ENCODE data around the gene RBM15B. TPM values are rescaled to one million over a fixed set of nuclear protein-coding genes. Genes with fewer than 3 reads are reported as not detected.

Gene RBM15B
- total RNA-seq, 4 donors from 2014 or later: 23.1 to 34.6 (median 27.4) TPM

DNA sequence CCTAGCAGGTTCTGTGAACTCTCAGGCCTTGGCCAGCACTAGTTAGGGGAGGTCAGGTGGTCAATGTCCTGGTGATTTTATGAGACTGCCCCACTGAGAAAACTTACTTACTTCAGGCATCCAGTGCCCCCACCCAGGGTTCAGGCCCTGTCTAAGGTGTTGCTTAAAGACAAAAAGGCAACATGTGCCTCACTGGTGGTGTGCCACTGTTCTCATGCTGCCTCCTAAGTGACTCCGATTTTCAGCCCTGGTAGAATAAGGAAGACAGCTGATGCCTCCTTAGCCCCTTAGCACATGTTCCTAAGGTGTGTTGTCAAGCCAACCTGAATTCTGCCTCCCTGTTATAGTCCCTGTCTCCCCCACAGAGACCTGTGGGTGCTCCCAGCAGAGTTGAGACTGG, 5.3 kb downstream of the RBM15B start:
- no peaks in the 10 kb centered on the region for H3K27me3 ChIP-seq
- DNase-seq: peak in 1 of 3 donors; percentile 9
- TF ChIP-seq POLR2A (IDR thresholded peaks at IDR 0.05): no peak
- no peak for TF ChIP-seq CTCF (IDR thresholded peaks at IDR 0.05)
- H3K9me3 ChIP-seq: no peaks in the 10 kb centered on the region
- no peak overlapping the region for H3K4me3 ChIP-seq
- peaks cover 0 to 44% (median 14%) of the 10 kb centered on the region in 4 donors for H3K4me1 ChIP-seq
- H3K27ac ChIP-seq: no peak overlapping the region
- peaks cover 0 to 82% (median 0%) of the 10 kb centered on the region in 3 donors for H3K36me3 ChIP-seq

DNA sequence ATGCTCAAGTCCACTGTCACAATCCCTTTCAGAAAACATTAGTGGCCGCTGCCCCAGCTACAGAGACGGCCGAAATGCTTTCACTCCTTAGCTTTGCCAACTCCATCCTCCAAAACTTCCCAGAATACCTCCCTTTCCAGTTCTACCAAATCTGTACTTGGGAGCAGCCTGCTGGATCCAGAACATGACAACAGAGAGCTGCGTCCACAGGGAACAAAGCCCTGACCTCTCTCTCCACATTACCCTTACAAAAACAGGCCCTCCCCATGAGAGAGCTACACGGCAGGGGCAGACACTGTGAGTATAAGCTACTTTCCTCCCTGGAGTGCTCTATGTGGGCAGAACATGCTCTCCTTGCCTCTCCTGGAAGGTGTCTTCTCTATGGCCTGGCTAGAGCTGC, 6.3 kb downstream of the RBM15B start:
- TF ChIP-seq POLR2A (IDR thresholded peaks at IDR 0.05): no peak
- no peak for TF ChIP-seq CTCF (IDR thresholded peaks at IDR 0.05)
- H3K4me3 ChIP-seq: no peak overlapping the region
- peaks cover 0 to 37% (median 9%) of the 10 kb centered on the region in 4 donors for H3K4me1 ChIP-seq
- no peaks in the 10 kb centered on the region for H3K9me3 ChIP-seq
- H3K27me3 ChIP-seq: no peaks in the 10 kb centered on the region
- peaks cover 0 to 87% (median 0%) of the 10 kb centered on the region in 3 donors for H3K36me3 ChIP-seq
- no peak overlapping the region for H3K27ac ChIP-seq
- peak in 2 of 3 donors; percentile 10 to 22 for DNase-seq

DNA sequence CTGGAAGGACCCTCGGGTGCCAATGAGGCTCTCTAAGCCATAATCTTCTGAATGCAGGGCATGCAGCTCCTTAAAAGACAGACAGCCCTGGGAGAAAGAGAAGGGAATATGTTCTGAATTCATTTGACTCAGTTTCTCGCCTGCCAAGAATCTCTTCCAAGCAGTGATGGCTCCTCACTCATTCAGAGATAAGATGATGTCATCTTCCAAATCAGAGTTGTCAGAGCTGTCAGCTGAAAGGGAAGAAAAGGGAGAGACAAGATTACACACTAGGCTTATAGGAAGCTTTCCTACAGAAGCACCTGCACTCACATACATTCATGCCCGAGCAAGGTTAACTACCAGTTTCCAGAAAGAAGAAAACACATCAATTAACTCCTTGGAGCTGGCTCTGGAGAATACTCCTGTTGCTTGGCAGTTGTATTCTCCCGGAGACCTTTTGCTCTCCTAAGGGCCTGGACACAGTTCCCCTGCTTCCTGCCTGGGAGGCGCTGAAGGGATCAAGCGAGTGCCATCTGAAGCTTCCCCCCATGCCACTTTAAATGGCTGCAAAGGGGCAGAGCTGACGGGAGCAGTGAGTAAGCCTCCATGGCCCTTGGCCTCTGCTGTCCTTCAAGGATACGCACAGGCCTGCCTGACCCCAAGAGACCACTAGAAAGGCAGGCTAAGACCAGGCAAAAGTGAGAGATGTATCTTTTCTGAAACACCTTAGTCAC, 7.7 kb downstream of the RBM15B start:
- peaks cover 0 to 23% (median 2%) of the 10 kb centered on the region in 4 donors for H3K4me1 ChIP-seq
- peak in 2 of 3 donors; percentile 10 to 29 for DNase-seq
- no peaks in the 10 kb centered on the region for H3K9me3 ChIP-seq
- peaks cover 0 to 86% (median 0%) of the 10 kb centered on the region in 3 donors for H3K36me3 ChIP-seq
- no peak overlapping the region for H3K4me3 ChIP-seq
- no peak overlapping the region for H3K27ac ChIP-seq
- no peaks in the 10 kb centered on the region for H3K27me3 ChIP-seq
- TF ChIP-seq CTCF (IDR thresholded peaks at IDR 0.05) (no peak), POLR2A (IDR thresholded peaks at IDR 0.05) (no peak)

- peaks cover 0 to 9% (median 0%) of the 10 kb centered on the region in 4 donors for H3K4me1 ChIP-seq
- TF ChIP-seq POLR2A (IDR thresholded peaks at IDR 0.05) (no peak), CTCF (IDR thresholded peaks at IDR 0.05) (no peak)
- no peaks in the 10 kb centered on the region for H3K9me3 ChIP-seq
- peaks cover 0 to 85% (median 0%) of the 10 kb centered on the region in 3 donors for H3K36me3 ChIP-seq
- no peak for DNase-seq
- H3K27me3 ChIP-seq: no peaks in the 10 kb centered on the region
- H3K4me3 ChIP-seq: no peak overlapping the region
- H3K27ac ChIP-seq: no peak overlapping the region
Observed at GRCh38 chr3:51400166-51400565, 9.1 kb downstream of the RBM15B start.

DNA sequence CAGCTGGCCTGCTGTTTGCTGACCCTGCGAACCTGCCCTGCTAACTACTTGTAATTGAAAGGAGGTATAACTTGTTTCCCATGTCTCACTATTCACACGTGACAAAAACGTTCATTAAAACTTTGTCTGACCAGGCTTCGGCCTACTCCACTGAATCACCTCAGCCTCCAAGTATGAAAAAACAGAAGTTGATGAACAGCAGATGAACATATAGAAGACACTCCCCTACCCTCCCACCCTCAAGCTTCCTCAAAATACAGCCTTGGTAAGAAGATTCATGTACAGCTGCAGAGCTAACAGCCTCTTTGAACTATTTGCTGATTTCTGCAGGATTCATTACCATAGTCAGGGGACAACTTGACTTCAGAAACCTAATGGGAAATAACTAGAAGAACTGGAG, 10.7 kb downstream of the RBM15B start:
- peaks cover 0 to under 1% (median 0%) of the 10 kb centered on the region in 4 donors for H3K4me1 ChIP-seq
- DNase-seq: no peak
- peaks cover 0 to 74% (median 0%) of the 10 kb centered on the region in 3 donors for H3K36me3 ChIP-seq
- H3K27me3 ChIP-seq: no peaks in the 10 kb centered on the region
- no peaks in the 10 kb centered on the region for H3K9me3 ChIP-seq
- H3K4me3 ChIP-seq: no peak overlapping the region
- no peak overlapping the region for H3K27ac ChIP-seq
- no peak for TF ChIP-seq POLR2A (IDR thresholded peaks at IDR 0.05)
- no peak for TF ChIP-seq CTCF (IDR thresholded peaks at IDR 0.05)
